ENCODE results near the gene FAM204A.

DNA sequence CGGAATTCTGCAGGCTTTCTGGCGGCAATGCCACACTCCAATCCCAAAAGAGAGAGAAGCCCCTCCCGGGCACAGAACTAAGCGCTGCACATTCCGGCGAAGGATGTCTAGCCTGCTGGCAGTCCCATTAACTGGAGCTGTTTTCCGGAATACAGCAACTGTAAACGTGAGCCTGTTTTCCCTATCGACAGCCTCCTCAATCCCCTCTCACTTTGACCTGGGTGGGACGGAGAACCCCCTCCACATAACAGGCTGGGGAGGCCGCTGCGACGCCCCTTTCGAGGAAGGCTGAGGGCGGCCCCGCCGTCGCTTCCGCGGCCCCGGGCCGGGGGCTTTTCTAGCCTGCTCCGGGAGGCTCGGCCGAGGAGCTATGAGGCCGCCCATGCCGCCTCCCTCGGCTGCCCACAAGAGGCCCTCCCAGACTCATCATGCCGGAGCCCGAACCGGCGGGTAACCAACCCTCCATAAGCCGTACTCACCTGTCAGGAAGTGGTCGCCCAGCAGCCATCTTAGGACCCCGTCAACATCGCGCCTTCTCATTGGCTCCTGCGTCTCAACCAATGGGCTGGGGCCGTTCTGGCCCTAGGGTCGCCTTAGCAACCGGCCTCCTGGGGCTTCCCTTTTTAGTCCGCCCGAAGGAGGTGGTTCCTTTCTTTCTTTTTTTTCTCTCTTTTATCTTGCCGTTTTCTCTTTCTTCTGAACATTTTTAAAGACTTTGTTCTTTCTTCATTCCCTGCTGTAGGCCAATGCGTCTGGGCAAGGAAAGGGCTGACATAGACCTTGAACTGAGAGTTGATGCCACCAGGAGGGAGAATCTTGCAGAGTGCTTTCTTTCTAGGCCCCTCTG, at the start of gene FAM204A:
- TF ChIP-seq GLIS3 (CRISPR knock-in tag; IDR thresholded peaks at IDR 0.05) (no peak), ZFP3 (CRISPR knock-in tag; IDR thresholded peaks at IDR 0.05) (no peak), PATZ1 (CRISPR knock-in tag; IDR thresholded peaks at IDR 0.05; ENCODE audit: borderline replicate concordance) (no peak), CREB5 (CRISPR knock-in tag; IDR thresholded peaks at IDR 0.05; ENCODE audit: low read depth) (no peak), CSDC2 (CRISPR knock-in tag; IDR thresholded peaks at IDR 0.05) (no peak), RARB (CRISPR knock-in tag; IDR thresholded peaks at IDR 0.05) (no peak), OSR1 (CRISPR knock-in tag; IDR thresholded peaks at IDR 0.05) (no peak), ZNF565 (CRISPR knock-in tag; conservative IDR thresholded peaks at IDR 0.05; ENCODE audit: low read depth) (no peak)
- TF ChIP-seq, protein P1, sequence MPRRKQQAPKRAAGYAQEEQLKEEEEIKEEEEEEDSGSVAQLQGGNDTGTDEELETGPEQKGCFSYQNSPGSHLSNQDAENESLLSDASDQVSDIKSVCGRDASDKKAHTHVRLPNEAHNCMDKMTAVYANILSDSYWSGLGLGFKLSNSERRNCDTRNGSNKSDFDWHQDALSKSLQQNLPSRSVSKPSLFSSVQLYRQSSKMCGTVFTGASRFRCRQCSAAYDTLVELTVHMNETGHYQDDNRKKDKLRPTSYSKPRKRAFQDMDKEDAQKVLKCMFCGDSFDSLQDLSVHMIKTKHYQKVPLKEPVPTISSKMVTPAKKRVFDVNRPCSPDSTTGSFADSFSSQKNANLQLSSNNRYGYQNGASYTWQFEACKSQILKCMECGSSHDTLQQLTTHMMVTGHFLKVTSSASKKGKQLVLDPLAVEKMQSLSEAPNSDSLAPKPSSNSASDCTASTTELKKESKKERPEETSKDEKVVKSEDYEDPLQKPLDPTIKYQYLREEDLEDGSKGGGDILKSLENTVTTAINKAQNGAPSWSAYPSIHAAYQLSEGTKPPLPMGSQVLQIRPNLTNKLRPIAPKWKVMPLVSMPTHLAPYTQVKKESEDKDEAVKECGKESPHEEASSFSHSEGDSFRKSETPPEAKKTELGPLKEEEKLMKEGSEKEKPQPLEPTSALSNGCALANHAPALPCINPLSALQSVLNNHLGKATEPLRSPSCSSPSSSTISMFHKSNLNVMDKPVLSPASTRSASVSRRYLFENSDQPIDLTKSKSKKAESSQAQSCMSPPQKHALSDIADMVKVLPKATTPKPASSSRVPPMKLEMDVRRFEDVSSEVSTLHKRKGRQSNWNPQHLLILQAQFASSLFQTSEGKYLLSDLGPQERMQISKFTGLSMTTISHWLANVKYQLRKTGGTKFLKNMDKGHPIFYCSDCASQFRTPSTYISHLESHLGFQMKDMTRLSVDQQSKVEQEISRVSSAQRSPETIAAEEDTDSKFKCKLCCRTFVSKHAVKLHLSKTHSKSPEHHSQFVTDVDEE (CRISPR knock-in tag; IDR thresholded peaks at IDR 0.05) = no peak
- TF ChIP-seq, protein P2, sequence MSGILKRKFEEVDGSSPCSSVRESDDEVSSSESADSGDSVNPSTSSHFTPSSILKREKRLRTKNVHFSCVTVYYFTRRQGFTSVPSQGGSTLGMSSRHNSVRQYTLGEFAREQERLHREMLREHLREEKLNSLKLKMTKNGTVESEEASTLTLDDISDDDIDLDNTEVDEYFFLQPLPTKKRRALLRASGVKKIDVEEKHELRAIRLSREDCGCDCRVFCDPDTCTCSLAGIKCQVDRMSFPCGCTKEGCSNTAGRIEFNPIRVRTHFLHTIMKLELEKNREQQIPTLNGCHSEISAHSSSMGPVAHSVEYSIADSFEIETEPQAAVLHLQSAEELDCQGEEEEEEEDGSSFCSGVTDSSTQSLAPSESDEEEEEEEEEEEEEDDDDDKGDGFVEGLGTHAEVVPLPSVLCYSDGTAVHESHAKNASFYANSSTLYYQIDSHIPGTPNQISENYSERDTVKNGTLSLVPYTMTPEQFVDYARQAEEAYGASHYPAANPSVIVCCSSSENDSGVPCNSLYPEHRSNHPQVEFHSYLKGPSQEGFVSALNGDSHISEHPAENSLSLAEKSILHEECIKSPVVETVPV (CRISPR knock-in tag; IDR thresholded peaks at IDR 0.05) = no peak
- TF ChIP-seq, protein P3, sequence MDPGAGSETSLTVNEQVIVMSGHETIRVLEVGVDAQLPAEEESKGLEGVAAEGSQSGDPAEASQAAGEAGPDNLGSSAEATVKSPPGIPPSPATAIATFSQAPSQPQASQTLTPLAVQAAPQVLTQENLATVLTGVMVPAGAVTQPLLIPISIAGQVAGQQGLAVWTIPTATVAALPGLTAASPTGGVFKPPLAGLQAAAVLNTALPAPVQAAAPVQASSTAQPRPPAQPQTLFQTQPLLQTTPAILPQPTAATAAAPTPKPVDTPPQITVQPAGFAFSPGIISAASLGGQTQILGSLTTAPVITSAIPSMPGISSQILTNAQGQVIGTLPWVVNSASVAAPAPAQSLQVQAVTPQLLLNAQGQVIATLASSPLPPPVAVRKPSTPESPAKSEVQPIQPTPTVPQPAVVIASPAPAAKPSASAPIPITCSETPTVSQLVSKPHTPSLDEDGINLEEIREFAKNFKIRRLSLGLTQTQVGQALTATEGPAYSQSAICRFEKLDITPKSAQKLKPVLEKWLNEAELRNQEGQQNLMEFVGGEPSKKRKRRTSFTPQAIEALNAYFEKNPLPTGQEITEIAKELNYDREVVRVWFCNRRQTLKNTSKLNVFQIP (CRISPR knock-in tag; IDR thresholded peaks at IDR 0.05; ENCODE audit: borderline replicate concordance, low read depth) = no peak
